ENCODE measurements around the gene DENR.

The DENR gene

GRCh38 chr12:122820138-122820537 is 67.5 kb downstream of the DENR start:
- DNase-seq (ENCODE audit: low spot score): no peak
